CD4-positive, alpha-beta T cell (primary cell): ENCODE results near the gene TNFAIP1. TPM values are rescaled to one million over a fixed set of nuclear protein-coding genes. Genes with fewer than 3 reads are reported as not detected.

Experiments
- ATAC-seq: fragments of 200-7000 bp; cut with Tn5 transposase; one replicate; pipeline ENCODE4 v1.10.0; 2022; ENCODE audit warnings: mild to moderate bottlenecking; ENCODE audit not compliant: poor library complexity
- CTCF ChIA-PET: fragments of 350-600 bp; sonication (Branson Sonifier 250); formaldehyde crosslinking; loops from one replicate; lab custom pipeline; 2021; ENCODE audit warnings: antibody characterized with exemption, inconsistent platforms; lab: Charles Lee
- POLR2A ChIA-PET: fragments of 350-600 bp; sonication (Branson Sonifier 250); formaldehyde crosslinking; loops from one replicate; lab custom pipeline; 2021; ENCODE audit warnings: antibody characterized with exemption, inconsistent platforms; lab: Charles Lee
- DNase-seq, 14 experiments: peaks; one replicate each; pipeline ENCODE4 v3.0.0-alpha.2; 2013 to 2020; ENCODE audit warnings: mixed read lengths in 2 of 14
- H3K27ac ChIP-seq, 2 donors: one replicate each; pipeline versions ENCODE4 v1.5.1 to v1.7.0; 2013; ENCODE audit warnings: low read length in 2 of 2, low read depth in 1 of 2, mild to moderate bottlenecking in 1 of 2
- H3K27me3 ChIP-seq, 2 experiments: 1 replicate in 1 of 2; 2 replicates in 1 of 2; pipeline versions ENCODE4 v1.6.1 to v1.7.0; 2013; ENCODE audit warnings: low read length in 2 of 2, control low read depth in 1 of 2, mild to moderate bottlenecking in 1 of 2, moderate library complexity in 1 of 2; ENCODE audit not compliant: insufficient read depth in 2 of 2, control insufficient read depth in 1 of 2
- H3K36me3 ChIP-seq: one replicate; pipeline ENCODE4 v1.6.1; 2013; ENCODE audit warnings: low read length, control low read depth; ENCODE audit not compliant: insufficient read depth
- H3K4me1 ChIP-seq: one replicate; pipeline ENCODE4 v1.6.1; 2013; ENCODE audit warnings: low read length, control low read depth; ENCODE audit not compliant: insufficient read depth
- H3K4me3 ChIP-seq: one replicate; pipeline ENCODE4 v1.5.1; 2013; ENCODE audit warnings: mild to moderate bottlenecking, low read length, moderate library complexity
- H3K9me3 ChIP-seq, 2 experiments: 1 replicate in 1 of 2; 2 replicates in 1 of 2; pipeline versions ENCODE4 v1.6.1 to v1.7.0; 2013; ENCODE audit warnings: low read length in 2 of 2, mild to moderate bottlenecking in 2 of 2, control low read depth in 1 of 2, moderate library complexity in 1 of 2; ENCODE audit not compliant: control insufficient read depth in 1 of 2, insufficient read depth in 1 of 2
- H3K27ac Mint-ChIP-seq: one replicate; pipeline ENCODE4 v1.8.0; 2020; ENCODE audit warnings: mixed read lengths
- H3K27me3 Mint-ChIP-seq: one replicate; pipeline ENCODE4 v1.8.0; 2021; ENCODE audit warnings: mixed read lengths
- H3K36me3 Mint-ChIP-seq: one replicate; pipeline ENCODE4 v1.8.0; 2021; ENCODE audit warnings: low read depth, mixed read lengths
- H3K4me1 Mint-ChIP-seq: one replicate; pipeline ENCODE4 v1.8.0; 2021; ENCODE audit warnings: low read depth, mixed read lengths
- H3K4me3 Mint-ChIP-seq: one replicate; pipeline ENCODE4 v1.8.0; 2020; ENCODE audit warnings: mild to moderate bottlenecking, mixed read lengths
- H3K9me3 Mint-ChIP-seq: one replicate; pipeline ENCODE4 v1.8.0; 2020; ENCODE audit warnings: mixed read lengths
- CTCF ChIP-seq: fragments of 200-600 bp; IDR thresholded peaks from one replicate; pipeline ENCODE4 v1.8.0; 2022; ENCODE audit warnings: antibody characterized with exemption, mild to moderate bottlenecking
- intact Hi-C, 2 experiments: fragments of 100-400 bp; cut with DNase I in 1 of 2; cut with micrococcal nuclease in 1 of 2; formaldehyde crosslinking; loops; one replicate each; pipeline versions ENCODE4 v1.15.1 to v1.9.0; 2023 to 2025; cut with DNase I, micrococcal nuclease
- total RNA-seq, 174 experiments: library from RNA in 2 of 174; stranded (reverse) in 2 of 174; gene quantifications; one replicate each; pipeline ENCODE4 v1.2.3 and lab custom pipeline; 2021 to 2026

The TNFAIP1 gene
- total RNA-seq, 2 experiments from 2014 or later = 9.5 to 12.1 TPM

GRCh38 chr17:28390141-28390540, 54.6 kb downstream of the TNFAIP1 start:
- no peaks in the 10 kb centered on the region for H3K9me3 ChIP-seq
- no peak overlapping the region for H3K27ac Mint-ChIP-seq
- DNase-seq = no peak
- H3K9me3 Mint-ChIP-seq = no peaks in the 10 kb centered on the region
- H3K4me3 ChIP-seq = no peak overlapping the region
- H3K27me3 ChIP-seq = no peaks in the 10 kb centered on the region
- peaks cover 8% of the 10 kb centered on the region for H3K4me1 Mint-ChIP-seq
- no peak for TF ChIP-seq CTCF
- CTCF ChIA-PET = no interaction called here
- intact Hi-C loops = no loop called here
- H3K27me3 Mint-ChIP-seq = no peaks in the 10 kb centered on the region
- POLR2A ChIA-PET = no interaction called here
- peaks cover 65% of the 10 kb centered on the region for H3K36me3 Mint-ChIP-seq
- no peak overlapping the region for H3K27ac ChIP-seq
- peaks cover 66% of the 10 kb centered on the region for H3K36me3 ChIP-seq
- no peak for ATAC-seq
- H3K4me3 Mint-ChIP-seq = no peak overlapping the region
- H3K4me1 ChIP-seq = peaks cover 11% of the 10 kb centered on the region

GRCh38 chr17:28390563-28390962, 55.0 kb downstream of the TNFAIP1 start:
- POLR2A ChIA-PET = no interaction called here
- Histone ChIP-seq H3K36me3 (peaks cover 71% of the 10 kb centered on the region), H3K4me1 (peaks cover 7% of the 10 kb centered on the region), H3K9me3 (no peaks in the 10 kb centered on the region), H3K4me3 (no peak overlapping the region), H3K27me3 (no peaks in the 10 kb centered on the region), H3K27ac (no peak overlapping the region)
- no peak for TF ChIP-seq CTCF
- ATAC-seq (no peak), DNase-seq (no peak)
- intact Hi-C loops = no loop called here
- CTCF ChIA-PET = no interaction called here
- H3K4me1 Mint-ChIP-seq = peaks cover 4% of the 10 kb centered on the region
- no peak overlapping the region for H3K4me3 Mint-ChIP-seq
- H3K27me3 Mint-ChIP-seq = no peaks in the 10 kb centered on the region
- peaks cover 69% of the 10 kb centered on the region for H3K36me3 Mint-ChIP-seq
- H3K27ac Mint-ChIP-seq = no peak overlapping the region
- H3K9me3 Mint-ChIP-seq = no peaks in the 10 kb centered on the region

- no peak for TF ChIP-seq CTCF
- ChIA-PET CTCF (no interaction called here), POLR2A (no interaction called here)
- intact Hi-C loops = no loop called here
- no peak overlapping the region for H3K4me3 ChIP-seq
- H3K36me3 Mint-ChIP-seq = peaks cover 73% of the 10 kb centered on the region
- peaks cover under 1% of the 10 kb centered on the region for H3K4me1 Mint-ChIP-seq
- DNase-seq (no peak), ATAC-seq (no peak)
- peaks cover 2% of the 10 kb centered on the region for H3K4me1 ChIP-seq
- no peaks in the 10 kb centered on the region for H3K27me3 ChIP-seq
- no peak overlapping the region for H3K4me3 Mint-ChIP-seq
- H3K9me3 Mint-ChIP-seq = no peaks in the 10 kb centered on the region
- no peak overlapping the region for H3K27ac ChIP-seq
- peaks cover 75% of the 10 kb centered on the region for H3K36me3 ChIP-seq
- no peaks in the 10 kb centered on the region for H3K27me3 Mint-ChIP-seq
- no peak overlapping the region for H3K27ac Mint-ChIP-seq
- no peaks in the 10 kb centered on the region for H3K9me3 ChIP-seq
These were observed 55.4 kb downstream of the TNFAIP1 start for GRCh38 chr17:28390984-28391383.
